GM12801 (cell line): ENCODE data around the gene CPT1B.

Source experiments
- CTCF ChIP-seq: IDR thresholded peaks from one replicate; pipeline ENCODE4 v1.5.1; 2011; ENCODE audit warnings: control low read depth; ENCODE audit not compliant: insufficient read length; ENCODE audit errors: extremely low read depth

CPT1B gene

GRCh38 chr22:50577987-50578775 lies at the start of gene CPT1B:
Gene CPT1B (minus strand): TSS chr22:50578427. CDS start chr22:50577915, 512 bp downstream.
- TF ChIP-seq CTCF = no peak

- no peak for TF ChIP-seq CTCF
Measured at GRCh38 chr22:50626850-50627641, 48.8 kb upstream of the CPT1B start.

GRCh38 chr22:50626314-50626849 lies 48.2 kb upstream of the CPT1B start:
- no peak for TF ChIP-seq CTCF

- no peak for TF ChIP-seq CTCF
Measured at GRCh38 chr22:50625568-50626313, 47.5 kb upstream of the CPT1B start.

- no peak for TF ChIP-seq CTCF
Measured at GRCh38 chr22:50625131-50625567, 46.9 kb upstream of the CPT1B start.

- TF ChIP-seq CTCF = no peak
Measured at GRCh38 chr22:50624347-50625130, 46.3 kb upstream of the CPT1B start.
